GM21619 (cell line): ENCODE data around the gene C11orf58.

Experiments
- ATAC-seq: cut with Tn5 transposase; IDR thresholded peaks from one replicate; pipeline ENCODE4 v1.9.1; 2021; ENCODE audit not compliant: unreplicated experiment

Gene C11orf58

GRCh38 chr11:16767957-16768356, 29.5 kb downstream of the C11orf58 start:
- no peak for ATAC-seq

GRCh38 chr11:16769386-16769785, 30.9 kb downstream of the C11orf58 start:
- no peak for ATAC-seq

DNA sequence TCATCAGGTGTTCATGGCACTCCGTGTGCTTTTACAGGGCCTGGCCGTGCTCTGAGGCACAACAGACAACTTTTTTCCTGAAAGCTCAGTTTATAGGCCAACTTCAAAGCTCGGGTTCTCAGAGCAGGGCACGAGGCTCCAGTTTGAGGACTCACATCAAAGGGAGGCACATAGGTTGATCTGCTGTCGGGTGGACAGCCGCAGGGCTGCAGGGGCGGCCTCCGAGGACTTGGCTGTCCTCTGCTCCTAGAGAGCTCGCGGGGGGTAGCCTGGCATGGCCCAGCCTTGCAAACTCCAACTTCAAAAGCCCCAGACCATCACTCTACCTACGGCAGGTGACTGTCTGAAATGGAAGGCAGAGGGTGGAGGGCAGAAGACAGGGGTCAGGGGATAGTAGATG, 31.6 kb downstream of the C11orf58 start:
- no peak for ATAC-seq

DNA sequence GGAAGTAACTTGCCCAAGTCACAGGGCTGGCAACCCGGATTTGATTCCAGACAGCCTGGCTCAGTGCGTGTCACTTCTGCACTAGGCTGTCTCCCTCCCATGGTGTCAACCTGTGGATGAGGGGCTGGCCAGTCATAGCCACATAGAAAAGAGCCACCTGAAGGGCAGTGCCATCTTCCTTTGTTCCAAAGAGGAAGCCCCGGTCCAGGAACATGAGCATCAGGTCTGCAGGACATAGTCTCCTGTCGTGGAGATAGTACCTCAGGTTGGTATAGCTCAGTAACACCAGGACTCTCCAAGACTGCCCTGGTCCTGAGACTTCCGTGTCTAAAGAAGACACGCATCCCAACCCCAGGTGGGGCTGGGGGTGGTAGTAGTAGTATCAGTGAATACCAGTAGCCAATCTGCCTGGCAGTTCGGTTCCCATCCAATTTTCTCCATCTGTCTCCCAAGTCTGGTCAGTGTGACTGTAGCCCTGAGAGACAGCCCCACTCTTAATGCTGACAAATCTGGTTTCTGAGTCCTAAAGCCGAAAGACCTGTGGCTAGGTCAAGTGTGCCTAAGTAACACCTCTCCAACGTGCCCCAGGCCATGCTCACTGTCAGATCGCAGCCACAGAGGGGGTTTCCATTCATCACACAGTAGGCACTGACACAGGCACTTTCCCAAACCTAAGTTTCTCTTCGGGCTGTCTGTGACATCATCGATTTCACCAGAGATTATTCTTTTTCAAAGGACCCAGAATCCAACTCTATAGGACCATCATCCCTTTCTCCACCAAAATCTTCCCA, 33.1 kb downstream of the C11orf58 start:
- ATAC-seq, result no peak

- ATAC-seq, result no peak
Observed at GRCh38 chr11:16772141-16772512, 33.7 kb downstream of the C11orf58 start.

DNA sequence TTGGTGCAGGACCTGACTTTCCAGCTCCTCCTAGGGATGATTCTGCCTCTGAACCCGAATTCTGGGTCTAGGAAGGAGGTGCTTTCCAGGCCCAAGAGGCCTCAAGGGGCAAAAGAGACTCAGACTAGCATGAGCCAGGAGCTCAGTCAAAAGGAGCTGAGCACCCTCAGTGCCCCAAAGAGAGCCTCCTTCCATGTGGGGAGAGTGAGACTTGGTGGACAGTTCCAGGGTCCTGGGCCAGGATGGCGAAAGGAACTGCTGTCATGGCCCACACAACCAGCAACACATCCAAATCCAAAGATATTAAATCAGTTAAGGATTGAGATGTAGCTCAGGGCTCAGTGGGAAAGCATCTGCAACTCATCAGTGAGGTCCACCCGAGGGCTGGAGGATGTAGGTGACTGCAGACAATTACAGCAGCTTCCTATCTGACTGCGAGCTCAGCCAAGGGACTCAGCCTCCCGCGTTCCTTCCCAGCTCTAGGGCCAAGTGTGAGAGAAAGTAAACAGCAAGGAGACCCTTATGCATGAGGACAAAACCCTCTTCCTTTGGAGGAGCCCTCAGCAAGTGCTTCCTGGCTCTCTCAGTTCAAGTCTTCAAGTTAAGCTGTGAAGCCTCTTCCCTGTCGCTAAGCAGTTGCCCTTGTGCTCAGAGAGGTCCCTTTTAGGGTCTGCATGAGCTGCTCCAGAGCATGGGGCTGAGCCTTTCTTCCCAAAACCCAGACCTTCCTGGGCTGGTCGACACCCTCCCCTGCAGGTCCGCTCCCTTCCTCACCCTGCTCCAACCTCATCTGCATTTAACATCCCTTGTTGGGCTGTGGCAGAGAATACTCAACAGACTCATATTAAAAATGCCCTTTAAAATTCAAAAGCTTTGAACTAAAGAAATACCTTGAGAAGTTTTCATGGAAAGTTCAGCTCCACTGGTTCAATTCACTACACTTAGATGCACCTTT, 35.8 kb downstream of the C11orf58 start:
- ATAC-seq, result no peak

DNA sequence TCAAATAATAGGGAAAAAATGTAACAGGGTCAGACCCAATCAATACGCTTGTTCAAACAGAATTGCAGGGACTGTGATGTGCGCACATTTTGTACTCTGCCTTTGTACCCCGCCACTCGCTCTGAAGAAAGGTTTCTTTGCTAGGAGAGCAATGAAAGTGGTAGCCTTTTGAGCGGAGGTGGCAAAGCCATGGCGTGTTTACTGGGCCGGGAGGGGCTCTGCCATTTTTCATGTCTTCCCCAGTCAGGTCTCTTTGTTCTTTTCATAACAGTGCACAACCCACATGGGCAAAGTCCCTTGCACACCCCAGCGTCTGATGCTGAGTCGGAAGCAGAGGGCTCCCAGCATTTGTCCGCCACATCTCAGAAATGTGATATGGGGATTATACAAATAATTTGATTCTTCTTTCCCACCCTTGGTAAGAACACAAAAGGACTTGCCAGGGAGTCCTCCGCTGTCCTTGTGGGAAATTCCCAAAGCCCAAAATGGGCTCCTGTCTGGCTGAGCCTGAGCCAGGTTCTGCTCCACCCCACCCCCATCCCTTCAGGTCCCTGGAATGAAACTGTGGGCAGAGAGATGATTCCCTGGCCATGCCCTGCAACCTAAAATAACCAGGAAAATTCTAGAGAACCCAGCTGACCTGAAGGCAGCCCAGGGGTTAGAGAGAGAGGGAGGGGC, 36.6 kb downstream of the C11orf58 start:
- ATAC-seq, result no peak

DNA sequence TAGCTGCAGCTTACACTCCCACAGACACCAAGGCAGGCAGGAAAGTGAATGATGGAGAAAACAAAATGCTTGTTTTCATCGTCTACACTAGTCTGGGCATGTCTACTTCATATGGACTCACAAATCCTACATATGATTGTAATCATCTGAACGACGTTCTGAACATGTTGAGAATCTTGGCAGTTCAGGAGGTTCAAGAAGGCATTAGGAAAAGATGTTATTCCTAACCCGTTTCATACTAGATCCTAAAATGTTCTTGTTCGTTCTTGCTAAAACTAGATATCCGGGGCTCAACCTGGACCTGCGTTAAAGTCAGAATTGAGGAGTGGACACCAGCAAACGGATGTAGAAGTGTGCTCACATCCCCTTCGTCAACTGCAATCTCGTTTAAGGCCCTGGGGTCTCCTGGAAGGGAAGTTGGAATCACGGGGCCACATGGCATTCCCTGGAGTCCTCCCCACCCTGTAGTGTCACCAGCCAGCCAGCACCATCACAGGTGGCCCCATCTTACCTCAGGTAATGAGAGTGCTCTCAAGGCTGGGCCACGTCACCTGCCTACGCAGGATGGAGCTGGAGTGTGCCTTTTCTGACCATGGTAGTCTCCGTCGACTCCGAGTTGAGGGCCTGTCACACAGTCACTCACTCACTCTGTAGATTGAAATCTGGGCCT, 37.3 kb downstream of the C11orf58 start:
- no peak for ATAC-seq

DNA sequence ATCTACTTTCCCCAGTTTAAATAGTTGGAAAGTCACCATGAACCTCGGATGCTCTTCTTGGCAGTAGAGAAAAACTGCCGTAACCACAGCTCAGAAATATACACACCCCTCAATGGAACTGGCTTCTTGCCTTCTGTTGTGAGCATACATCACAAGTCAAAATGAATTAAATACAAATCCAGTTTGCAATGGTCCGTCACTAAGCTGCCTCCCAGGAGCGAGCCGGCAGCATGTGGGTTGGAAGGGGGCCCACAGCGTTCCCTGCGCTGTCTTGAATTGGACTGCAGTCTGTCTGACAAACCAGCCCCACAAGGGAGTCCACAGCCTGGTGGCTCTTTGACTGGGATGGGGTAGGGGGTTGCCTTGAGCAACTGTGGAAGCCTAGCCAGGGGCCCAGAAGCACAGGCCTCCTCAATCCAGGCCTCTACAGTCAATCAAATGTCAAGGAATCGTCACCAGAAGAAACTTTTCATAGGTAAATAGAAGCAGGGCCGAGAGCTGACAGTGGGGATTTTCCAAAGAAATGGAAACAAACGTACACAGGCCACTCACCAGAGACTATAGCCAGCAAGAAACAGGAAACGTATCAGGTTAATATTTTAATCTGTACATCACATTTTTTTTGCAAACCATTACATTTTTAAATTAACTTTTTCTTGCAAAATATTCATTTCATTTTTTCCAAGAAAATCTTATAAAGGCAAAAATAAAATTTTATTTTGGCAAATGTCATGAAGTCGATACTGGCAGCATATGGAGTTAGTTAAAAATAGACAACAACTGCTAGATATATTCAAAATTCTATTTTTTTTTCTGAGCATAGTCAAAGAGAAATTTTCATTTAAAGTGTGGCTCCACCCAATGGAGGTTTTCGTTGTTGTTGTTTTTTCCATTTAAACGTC, 38.5 kb downstream of the C11orf58 start:
- no peak for ATAC-seq

GRCh38 chr11:16777613-16777975, 39.1 kb downstream of the C11orf58 start:
- ATAC-seq, result no peak

GRCh38 chr11:16778286-16778685, 39.8 kb downstream of the C11orf58 start:
- ATAC-seq, result no peak

- ATAC-seq, result no peak
Observed at GRCh38 chr11:16778876-16779275, 40.4 kb downstream of the C11orf58 start.

DNA sequence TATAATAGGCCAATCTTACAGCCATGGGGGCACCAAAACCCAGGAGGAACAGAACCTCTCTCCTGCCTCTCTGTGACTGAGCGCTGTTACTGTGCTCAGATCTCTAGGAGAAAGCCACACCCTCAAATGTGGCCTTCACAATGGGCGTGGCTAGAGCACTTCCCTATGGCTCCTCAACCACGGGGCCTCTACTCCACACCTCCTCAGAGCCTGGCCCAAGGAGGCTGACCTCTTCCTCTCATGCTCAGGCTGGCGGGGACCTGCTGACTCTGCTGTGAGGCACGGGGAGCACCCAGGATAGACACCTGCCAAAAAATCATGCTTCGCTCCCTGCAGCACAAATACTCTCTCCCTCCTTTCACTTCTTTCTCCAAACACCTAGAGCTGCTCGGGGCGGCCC, 41.0 kb downstream of the C11orf58 start:
- ATAC-seq, result no peak

DNA sequence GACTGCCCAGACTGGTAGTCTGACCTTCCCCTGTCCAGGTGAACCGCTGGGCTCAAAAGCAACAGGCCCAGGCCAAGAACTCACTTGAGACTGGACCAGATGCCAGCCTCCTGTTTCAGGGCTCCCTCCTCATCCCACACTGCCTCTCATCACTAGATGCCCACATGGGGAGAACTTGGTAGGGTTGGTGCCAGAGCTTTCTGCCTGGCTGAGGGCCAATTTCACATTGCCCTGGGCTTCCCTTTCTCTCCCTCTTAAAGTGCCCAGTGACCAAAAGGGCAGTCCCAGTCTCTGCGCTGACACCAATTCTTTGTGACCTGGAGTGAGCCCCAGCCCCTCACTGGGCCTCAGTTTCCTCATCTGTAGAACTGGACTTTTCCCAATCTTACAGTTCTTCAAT, 41.7 kb downstream of the C11orf58 start:
- ATAC-seq, result no peak

- ATAC-seq, result no peak
Observed at GRCh38 chr11:16780698-16781550, 42.5 kb downstream of the C11orf58 start.

- ATAC-seq, result no peak
Observed at GRCh38 chr11:16781936-16782919, 43.8 kb downstream of the C11orf58 start.

GRCh38 chr11:16783321-16783801, 44.9 kb downstream of the C11orf58 start:
- no peak for ATAC-seq

DNA sequence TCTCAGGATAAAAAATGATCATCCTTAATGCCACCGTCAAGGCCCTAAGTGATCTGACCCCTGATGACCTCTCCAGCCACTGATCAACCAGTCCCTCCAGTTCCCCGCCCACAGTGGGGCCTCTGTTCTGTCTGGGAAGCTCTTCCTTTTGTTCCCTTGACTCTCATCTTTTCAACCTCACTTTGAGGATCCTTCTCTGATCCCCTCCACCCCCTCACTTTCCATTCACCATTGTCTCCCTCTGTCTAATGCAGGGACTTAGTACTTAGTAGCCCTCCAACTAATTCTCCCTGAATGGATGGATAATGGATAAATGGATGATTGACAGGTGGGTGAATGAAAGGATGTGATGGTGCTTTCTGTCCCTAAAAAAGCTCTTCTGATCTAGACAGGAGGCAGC, 45.6 kb downstream of the C11orf58 start:
- ATAC-seq, result no peak
